NCI-H2227 (cell line): ENCODE results near the gene TPM1.
A peak's percentile ranks its signal among the peaks of the same experiment; 100 is the strongest.
"Not testable (repeated sequence)": the region's sequence is repeated elsewhere in the genome, so short reads cannot be mapped to it uniquely, and the experiment has no call there.

Experiments
- DNase-seq: peaks from one replicate; lab custom pipeline; 2025; ENCODE audit not compliant: unreplicated experiment; lab: John Stamatoyannopoulos, UW

The TPM1 gene

DNA sequence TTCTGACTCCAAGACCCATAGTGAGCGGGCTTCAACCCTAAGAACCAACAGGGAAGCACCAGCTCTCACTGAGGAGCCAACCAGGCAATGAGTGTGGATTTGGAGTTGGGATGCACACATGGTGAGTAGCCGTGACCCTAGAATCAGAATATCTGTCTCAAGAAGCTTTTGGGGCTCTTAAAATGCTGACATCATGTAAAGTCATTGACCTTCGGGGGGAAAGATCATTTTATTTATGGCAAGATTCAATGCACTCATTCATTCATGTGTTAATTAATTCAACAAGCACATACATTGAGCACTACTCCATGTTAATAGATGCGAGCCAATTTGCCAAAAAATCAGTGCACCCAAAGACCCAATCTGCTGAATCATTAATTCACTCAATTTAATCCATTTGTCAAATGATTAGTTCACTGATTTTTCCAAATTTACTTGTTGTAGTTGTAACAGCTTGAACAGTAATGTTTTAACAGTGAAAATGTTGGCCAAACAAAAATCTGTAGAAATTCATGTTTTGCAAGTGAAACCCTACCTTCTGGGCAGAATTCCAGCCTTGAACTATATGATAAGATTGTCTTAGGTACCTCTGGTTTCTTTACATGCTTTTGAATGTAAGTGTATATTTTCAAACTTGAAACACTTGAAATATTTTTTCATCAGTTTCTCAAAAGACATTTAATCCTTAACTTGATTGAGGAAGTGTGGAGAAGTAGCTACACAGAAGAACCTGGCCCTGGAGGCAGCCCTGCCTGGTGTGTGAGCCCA lies 49.3 kb downstream of the TPM1 start:
- no peak for DNase-seq

DNA sequence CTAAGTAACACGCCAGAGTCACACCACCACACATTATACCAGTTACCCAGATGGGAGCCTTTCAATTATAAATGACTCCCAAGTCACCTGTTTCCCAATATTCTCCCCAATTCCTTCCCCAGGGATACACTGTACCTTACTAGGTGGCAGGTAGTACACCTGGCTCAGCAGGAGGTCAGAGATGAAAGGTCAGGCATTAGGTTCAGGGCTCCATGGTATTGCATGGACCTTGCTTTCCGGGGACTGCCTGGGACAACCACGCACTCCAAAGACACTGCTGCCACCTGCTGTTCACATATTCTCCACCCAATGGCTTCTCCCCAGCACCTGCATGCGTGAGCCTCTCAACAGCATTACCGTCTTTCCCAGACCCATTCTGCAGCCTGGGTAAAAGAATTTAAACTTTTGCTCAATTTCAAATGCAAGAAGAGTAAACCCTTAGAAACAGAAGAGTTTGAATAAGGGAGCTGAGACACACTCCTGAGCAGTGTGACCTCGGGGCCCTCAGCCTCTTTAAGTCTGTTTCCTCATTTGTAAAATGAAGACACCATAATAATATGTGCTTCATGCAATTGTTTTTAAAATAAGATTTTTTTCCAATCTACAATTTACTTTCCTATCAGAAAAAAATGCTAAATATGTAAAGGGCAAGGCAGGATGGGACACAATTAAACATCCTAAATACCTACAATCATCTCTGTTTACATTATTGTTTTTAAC lies 51.1 kb downstream of the TPM1 start:
- DNase-seq: peak; percentile 73

DNA sequence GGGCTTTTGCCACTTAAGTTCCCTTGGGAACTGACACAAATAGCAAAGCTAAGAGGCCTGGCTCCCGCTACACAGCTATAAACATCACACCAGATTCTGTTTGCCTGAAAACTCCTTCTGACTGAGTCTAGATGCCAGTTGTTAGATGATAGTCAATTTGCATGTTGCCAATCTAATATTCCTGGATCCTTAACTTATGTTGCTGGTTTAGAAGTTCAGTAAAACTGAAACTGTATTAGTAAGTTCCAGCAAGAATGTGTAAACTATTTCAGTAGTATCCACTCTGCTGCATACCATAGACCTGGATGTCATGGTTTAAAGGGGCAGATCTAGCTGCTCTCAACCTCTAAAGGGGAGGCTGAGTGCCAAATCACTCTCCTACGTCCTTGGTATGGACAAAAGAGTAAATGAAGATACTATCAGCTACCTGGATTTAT lies 52.0 kb downstream of the TPM1 start:
- no peak for DNase-seq

- DNase-seq: no peak
Measured at GRCh38 chr15:63096178-63096577, 53.6 kb downstream of the TPM1 start.

GRCh38 chr15:63098901-63099300 lies 56.4 kb downstream of the TPM1 start:
- DNase-seq: not testable (repeated sequence)

GRCh38 chr15:63099581-63099980 lies 57.0 kb downstream of the TPM1 start:
- not testable (repeated sequence) for DNase-seq

GRCh38 chr15:63103416-63103815 lies 60.9 kb downstream of the TPM1 start:
- no peak for DNase-seq

DNA sequence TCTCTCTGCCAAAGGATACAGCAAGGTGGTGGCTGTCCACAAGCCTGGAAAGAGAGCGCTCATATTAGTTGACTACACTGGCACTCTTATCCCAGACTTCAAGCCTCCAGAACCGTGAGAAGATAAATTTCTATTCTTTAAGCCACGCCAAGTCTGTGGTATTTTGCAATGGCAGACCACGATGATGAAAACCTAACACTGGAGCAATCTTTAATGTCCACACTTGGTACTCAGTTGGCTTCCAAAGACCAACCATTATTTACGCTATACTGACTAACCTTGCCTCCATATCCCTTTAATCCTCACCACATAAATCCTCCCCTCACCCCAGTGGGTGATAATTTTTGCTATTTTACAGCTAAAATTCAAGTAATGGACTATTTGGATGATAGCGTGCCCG lies 62.2 kb downstream of the TPM1 start:
- DNase-seq: no peak

- not testable (repeated sequence) for DNase-seq
Measured at GRCh38 chr15:63105354-63105753, 62.8 kb downstream of the TPM1 start.

DNA sequence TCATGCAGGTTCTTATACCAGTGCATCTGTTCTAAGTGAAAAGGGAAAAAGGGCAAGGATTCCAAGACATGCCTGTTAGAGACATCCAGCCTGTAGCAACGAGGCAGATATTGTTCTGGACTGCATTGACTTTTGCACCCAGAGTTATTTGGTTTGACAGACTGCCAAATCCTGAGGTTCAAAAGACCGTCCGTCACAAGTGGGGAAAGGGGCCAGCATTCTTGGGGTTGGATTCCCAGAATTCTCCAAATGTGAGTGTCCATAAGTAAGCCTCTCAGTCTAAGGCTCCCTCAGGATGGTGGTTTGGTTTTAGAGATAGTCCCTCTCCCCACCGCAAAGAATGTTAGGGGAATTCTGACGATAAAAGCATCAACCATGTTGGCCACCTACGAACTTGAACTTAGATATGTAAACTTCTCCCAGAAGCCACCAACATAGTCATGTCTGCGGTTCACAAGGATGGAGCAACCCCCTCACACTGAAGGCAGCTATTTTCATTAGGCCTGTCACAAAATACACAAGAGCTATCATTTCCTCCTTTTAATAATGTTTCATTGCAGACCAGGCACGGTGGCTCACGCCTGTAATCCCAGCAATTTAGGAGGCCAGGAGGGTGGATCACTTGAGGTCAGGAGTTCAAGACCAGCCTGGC lies 65.5 kb downstream of the TPM1 start:
- no peak for DNase-seq

- no peak for DNase-seq
Measured at GRCh38 chr15:63109498-63109897, 67.0 kb downstream of the TPM1 start.

- no peak for DNase-seq
Measured at GRCh38 chr15:63109920-63110319, 67.4 kb downstream of the TPM1 start.

DNA sequence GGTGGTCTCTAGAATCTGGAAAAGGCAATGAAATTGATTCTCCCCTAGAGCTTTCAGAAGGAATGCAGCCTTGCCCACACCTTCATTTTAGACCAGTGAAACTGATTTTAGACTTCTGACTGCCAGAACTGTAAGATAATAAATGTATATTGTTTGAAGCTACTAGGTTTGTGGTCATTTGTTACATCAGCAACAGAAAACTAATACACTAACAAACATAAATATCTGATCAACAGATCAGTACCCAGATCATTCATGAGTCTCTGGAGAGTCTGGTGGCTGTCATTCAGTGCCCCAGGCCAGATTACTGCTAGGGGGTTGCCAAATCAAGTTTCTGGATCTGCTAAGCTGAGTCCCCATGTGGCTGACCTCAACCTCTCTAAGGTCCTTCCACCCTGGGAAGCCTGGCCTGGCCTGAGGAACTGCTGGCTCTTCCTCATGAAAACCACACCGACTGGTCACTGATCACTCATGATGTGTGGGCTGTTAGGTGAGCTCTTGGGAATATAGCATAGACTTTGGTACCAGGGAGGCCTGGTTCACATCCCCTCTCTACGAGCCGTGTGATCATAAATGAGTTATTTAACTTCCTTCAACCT lies 68.0 kb downstream of the TPM1 start:
- DNase-seq: no peak

- DNase-seq: no peak
Measured at GRCh38 chr15:63111481-63111880, 68.9 kb downstream of the TPM1 start.

DNA sequence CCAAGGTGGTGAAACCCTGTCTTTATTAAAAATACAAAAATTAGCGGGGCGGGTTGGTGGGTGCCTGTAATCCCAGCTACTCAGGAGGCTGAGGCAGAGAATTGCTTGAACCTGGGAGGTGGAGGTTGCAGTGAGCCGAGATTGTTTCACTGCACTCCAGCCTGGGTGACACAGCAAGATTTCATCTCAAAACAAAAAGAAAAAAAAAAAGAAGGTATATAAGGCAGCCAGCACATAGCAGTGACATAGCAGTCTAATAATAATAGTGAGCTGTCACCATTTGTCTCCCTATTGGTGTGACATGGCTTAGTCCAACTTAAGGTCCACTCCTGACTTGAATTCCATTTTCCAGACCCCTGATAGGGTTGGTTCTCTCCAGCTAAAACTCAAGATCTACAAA lies 70.3 kb downstream of the TPM1 start:
- DNase-seq: no peak

GRCh38 chr15:63114465-63114864 lies 71.9 kb downstream of the TPM1 start:
- no peak for DNase-seq
